Omental fat pad (tissue), 4 donors: Measurements from ENCODE around the gene MMP15. TPM values are rescaled to one million over a fixed set of nuclear protein-coding genes. Genes with fewer than 3 reads are reported as not detected.

Experiments used
- ATAC-seq: fragments of 150-250 bp; one replicate; pipeline ENCODE4 v1.9.1; 2016; ENCODE audit warnings: mild to moderate bottlenecking, moderate library complexity; ENCODE audit not compliant: low FRiP score
- DNase-seq: peaks from one replicate; pipeline ENCODE4 v3.0.0-alpha.2; 2019; ENCODE audit warnings: low spot score
- total RNA-seq, 4 donors: library from RNA; depleted of rRNA; stranded (reverse); fragments of >200 nt; gene quantifications; one replicate each; pipeline ENCODE4 v1.1.0, GENCODE V29; 2016
- TF ChIP-seq, protein P1 (sequence below), 3 donors: fragments of 450-650 bp; IDR thresholded peaks; one replicate each; pipeline ENCODE4 v1.5.1; 2016 to 2017; ENCODE audit warnings: antibody characterized with exemption in 3 of 3, mild to moderate bottlenecking in 3 of 3, moderate library complexity in 2 of 3

MMP15 gene
- total RNA-seq, 4 donors from 2014 or later, result 5.5 to 15.2 (median 14.4) TPM

DNA sequence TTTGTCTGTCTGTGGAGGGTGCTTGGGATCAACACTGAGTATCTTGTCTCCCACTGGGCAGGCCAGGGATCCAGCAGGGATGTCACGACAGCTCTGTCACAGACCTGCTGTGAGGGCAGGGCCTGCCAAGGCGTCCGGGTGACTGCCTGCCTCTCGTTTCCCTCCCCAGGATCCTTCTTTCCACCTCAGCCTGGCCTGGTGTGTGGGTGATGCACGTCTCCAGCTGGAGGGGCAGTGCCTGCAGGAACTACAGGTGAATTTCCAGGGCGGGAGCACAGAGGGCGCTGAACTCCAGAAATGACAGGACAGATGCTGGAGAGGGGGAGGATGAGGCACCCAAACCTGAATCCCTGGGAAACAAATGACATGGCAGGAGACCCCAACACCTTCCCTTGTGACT, 6.8 kb upstream of the MMP15 start:
- no peak for DNase-seq
- TF ChIP-seq, protein P1, sequence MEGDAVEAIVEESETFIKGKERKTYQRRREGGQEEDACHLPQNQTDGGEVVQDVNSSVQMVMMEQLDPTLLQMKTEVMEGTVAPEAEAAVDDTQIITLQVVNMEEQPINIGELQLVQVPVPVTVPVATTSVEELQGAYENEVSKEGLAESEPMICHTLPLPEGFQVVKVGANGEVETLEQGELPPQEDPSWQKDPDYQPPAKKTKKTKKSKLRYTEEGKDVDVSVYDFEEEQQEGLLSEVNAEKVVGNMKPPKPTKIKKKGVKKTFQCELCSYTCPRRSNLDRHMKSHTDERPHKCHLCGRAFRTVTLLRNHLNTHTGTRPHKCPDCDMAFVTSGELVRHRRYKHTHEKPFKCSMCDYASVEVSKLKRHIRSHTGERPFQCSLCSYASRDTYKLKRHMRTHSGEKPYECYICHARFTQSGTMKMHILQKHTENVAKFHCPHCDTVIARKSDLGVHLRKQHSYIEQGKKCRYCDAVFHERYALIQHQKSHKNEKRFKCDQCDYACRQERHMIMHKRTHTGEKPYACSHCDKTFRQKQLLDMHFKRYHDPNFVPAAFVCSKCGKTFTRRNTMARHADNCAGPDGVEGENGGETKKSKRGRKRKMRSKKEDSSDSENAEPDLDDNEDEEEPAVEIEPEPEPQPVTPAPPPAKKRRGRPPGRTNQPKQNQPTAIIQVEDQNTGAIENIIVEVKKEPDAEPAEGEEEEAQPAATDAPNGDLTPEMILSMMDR (IDR thresholded peaks at IDR 0.05), result no peak
- no peak for ATAC-seq

DNA sequence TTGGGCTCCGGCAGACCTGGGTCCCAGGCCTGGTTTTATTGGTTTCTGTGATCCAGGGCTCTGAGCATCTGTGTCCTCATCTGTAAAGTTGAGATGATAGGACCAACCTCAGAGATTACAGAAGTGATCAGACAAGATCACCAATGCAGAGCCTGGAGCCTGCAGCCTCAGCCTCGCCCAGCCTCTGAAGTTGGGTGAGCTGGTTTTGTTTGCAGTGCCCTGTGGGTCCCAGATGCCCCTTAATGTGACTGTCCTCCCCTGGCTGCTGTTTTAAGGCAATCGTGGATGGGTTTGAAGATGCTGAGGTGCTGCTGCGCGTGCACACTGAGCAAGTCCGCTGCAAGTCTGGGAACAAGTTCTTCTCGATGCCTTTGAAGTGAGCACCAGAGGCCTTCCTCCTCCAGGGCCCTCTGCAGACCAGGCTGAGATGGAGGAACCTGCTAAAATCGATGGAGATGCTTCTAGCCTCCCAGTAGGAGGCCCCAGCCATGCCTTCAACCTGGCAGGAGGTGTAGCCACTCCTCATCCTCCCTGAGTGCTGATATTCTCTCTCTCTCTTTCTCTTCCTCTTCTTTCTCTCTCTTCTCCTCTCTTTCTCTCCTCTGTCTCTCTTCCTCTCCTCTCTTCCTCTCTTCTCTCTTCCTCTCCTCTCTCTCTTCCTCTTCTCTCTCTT, 5.6 kb upstream of the MMP15 start:
- ATAC-seq (no peak), DNase-seq (no peak)
- TF ChIP-seq, protein P1 (IDR thresholded peaks at IDR 0.05), result no peak

DNA sequence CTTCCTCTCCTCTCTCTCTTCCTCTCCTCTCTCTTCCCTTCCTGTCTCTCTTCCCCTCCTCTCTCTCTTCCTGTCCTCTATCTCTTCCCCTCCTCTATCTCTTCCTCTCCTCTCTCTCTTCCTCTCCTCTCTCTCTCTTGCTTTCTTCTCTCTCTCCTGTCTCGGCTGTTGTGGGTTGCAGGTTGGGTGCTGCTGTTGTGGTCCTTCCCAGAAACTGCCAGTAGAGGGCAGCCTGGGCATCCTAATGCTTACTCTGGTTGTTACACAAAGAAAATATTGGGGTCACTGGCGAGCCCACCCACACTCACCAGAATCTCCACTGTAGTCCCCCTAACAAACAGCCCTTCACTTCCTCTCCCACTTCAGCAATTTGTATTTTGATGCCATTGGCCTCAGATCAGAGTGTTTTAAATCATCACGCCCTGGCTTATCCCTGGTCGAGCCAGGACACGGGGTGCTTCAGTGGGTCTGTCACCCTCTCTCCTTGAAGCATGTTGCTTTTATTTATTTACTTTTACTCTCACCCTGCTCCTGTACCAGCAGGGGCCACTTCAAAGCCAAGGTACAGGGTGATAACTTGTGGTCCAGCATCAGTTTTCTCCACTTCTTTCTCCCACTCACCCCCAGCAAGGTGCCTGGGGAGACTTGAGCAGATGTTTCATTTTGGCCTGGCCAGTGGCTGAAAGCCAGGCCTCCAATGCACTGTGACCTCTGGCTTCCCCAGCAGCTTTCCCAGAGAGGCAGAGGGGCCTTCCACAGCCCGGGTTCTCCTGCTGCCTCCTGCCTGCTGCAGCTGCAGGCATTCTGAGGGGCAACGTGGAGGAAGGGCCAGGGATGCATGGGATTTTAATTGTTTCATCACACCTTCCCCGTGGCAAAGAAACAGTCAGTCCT, 4.7 kb upstream of the MMP15 start:
- ATAC-seq, result no peak
- TF ChIP-seq, protein P1 (IDR thresholded peaks at IDR 0.05), result no peak
- DNase-seq, result peak; percentile 62

DNA sequence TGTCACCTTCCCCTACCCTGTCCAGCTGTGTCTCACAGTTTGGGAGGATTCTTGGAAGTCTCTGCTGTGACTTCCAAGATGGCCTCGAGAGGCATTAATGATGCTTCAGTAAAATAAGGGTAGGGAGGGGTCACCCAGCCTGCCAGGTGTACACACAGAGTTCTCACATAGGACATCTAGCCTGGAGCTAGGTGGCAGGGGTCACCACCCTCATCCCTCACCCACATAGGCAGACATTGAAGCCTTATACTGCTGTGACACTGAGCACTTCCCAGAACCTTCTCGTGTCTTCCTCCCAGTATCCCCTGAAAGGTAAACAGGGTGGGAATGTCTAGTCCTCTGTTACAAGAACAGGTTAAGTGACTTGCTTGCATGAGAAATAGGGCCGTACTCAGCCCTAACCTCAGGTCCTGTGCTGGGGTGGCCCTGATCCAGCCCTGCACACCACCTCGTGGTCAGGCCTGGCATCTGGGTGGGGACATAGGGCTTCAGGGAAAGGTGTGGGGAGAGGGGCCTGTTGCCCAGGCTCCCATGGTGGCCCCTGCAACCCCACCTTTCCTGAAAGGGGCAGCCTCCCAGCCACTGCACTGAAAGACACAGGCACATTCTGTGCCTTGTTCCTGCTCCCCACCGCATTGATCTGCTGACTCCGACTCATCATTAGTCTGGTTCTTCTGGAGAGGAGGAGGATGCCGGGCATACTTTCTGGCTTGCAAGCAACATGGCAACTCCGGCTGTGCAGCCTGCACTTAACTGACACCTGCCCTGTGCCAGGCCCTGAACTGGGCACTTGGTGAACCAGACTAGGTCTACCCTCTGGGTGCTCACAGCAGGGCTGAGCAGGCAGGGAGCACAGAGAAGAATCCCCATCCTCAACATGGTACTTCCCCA, 3.6 kb upstream of the MMP15 start:
- TF ChIP-seq, protein P1 (IDR thresholded peaks at IDR 0.05), result no peak
- DNase-seq, result no peak
- ATAC-seq, result no peak

DNA sequence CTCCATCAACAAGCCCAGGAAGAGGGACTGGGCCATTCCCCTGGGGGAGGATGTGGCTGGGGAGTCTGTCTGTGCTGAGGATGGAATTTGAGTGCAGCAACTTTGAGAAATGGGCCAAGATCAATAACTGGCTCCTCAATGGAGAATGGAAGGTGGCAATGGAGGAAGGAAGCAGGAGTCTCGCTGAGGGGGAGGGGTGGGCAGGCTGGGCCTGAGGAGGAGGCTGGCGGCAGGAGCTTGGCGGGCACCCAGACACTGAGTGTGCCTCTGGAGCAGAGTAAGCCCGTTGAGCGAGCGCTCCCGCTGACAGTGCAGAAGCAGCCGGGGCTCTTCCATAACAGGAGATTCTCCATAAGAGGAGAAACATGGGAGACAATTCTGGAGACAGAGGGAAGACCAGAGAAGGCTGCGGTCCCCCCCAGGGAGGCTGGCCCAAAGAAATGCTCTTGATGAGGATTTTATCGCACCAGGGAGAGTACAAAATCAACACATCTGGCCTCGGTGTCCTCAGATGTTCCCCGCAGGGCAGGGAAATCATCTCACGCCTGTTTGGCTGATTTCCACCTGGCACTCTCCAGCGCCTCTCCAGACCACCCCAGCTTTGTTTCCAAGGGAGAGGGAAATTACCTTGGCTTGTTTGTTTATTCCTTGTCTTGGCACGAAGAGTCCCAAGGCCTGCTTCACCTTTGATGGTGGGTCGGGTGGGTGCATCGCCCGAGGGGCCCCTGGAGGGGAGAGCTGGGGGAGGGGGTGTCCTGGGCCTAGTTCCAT, 2.8 kb upstream of the MMP15 start:
- TF ChIP-seq, protein P1 (IDR thresholded peaks at IDR 0.05), result no peak
- ATAC-seq (peak; percentile 45), DNase-seq (no peak)
